Left colon (tissue), 2 donors: ENCODE measurements around the gene MRFAP1. TPM values are rescaled to one million over a fixed set of nuclear protein-coding genes. Genes with fewer than 3 reads are reported as not detected.
A peak's percentile ranks its signal among the peaks of the same experiment; 100 is the strongest.
"Not testable (repeated sequence)": the region's sequence is repeated elsewhere in the genome, so short reads cannot be mapped to it uniquely, and the experiment has no call there.

Source experiments
- ATAC-seq: fragments of 200-7000 bp; cut with Tn5 transposase; one replicate; pipeline ENCODE4 v1.9.1; 2020; ENCODE audit warnings: mild to moderate bottlenecking, moderate library complexity
- DNase-seq, 2 donors: peaks; one replicate each; pipeline ENCODE4 v3.0.0-alpha.2; 2020
- intact Hi-C, 2 donors: fragments of 100-400 bp; cut with DNase I in 1 of 2; cut with micrococcal nuclease in 1 of 2; formaldehyde crosslinking; loops; one replicate each; pipeline versions ENCODE4 v1.11.2 to v1.14.0; 2022; cut with DNase I, micrococcal nuclease
- total RNA-seq, 2 donors: library from RNA; stranded (reverse); fragmentation: NEBNext Ultra II Directional; extraction: Animal tissue kit (Norgen Biotek cat#: 25700); gene quantifications; one replicate each; pipeline ENCODE4 v1.2.1, GENCODE V29; 2021
- donor health status: DM: no; HTN: no; CAD: no.
- donor health status: DM: yes; HTN: yes; CAD: no.

MRFAP1 gene
- total RNA-seq, 2 donors from 2014 or later = 168 to 169 TPM

GRCh38 chr4:6626066-6626465 lies 14.4 kb upstream of the MRFAP1 start:
- intact Hi-C loops = no loop called here
- ATAC-seq (no peak), DNase-seq (no peak)

DNA sequence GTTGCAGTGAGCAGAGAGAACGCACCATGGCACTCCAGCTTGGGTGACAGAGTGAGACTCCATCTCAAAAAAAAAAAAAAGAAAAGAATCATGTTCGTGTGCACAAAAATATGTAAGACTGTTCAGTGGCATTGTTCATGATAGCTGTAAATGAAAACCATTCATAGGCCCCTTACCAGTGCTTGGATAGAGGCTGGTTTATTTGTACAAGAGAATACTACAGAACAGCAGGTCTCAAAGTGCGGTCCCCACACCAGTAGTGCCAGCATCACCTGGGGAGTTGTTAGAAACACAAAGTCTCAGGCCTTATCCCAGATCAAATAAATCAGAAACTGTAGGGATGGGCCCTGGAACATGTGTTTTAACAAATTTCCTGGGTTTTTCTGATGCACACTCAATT lies 12.7 kb upstream of the MRFAP1 start:
- intact Hi-C loops = no loop called here
- DNase-seq = no peak
- no peak for ATAC-seq

GRCh38 chr4:6628484-6628883 lies 12.0 kb upstream of the MRFAP1 start:
- intact Hi-C loops, ATAC-seq, DNase-seq: not testable (repeated sequence)

DNA sequence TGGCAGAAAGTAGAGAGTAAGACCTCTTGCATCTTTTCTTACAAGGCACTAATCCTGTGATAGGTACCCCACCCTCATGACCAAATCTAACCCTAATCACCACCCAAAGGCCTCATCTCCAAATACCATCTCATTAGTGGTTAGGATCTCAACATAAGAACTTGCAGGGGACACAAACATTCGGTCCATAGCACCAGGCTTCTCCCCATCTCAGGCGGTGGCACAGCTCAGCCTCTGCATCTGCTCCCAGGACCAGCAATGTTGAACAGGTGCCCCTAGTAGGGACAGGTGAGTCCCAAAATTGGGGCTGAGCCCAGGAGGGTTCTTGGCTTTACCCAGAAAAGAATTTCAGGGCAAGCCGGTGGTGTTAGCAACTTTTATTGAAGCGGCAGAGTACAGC lies 8.4 kb upstream of the MRFAP1 start:
- no peak for ATAC-seq
- no peak for DNase-seq
- intact Hi-C loops = no loop called here

- no peak for ATAC-seq
- no peak for DNase-seq
- intact Hi-C loops = no loop called here
Measured at GRCh38 chr4:6633091-6633906, 7.2 kb upstream of the MRFAP1 start.

- intact Hi-C loops = no loop called here
- ATAC-seq (no peak), DNase-seq (no peak)
Measured at GRCh38 chr4:6634746-6635145, 5.7 kb upstream of the MRFAP1 start.

- DNase-seq = no peak
- intact Hi-C loops = no loop called here
- ATAC-seq = no peak
Measured at GRCh38 chr4:6639137-6639680, 1.3 kb upstream of the MRFAP1 start.

DNA sequence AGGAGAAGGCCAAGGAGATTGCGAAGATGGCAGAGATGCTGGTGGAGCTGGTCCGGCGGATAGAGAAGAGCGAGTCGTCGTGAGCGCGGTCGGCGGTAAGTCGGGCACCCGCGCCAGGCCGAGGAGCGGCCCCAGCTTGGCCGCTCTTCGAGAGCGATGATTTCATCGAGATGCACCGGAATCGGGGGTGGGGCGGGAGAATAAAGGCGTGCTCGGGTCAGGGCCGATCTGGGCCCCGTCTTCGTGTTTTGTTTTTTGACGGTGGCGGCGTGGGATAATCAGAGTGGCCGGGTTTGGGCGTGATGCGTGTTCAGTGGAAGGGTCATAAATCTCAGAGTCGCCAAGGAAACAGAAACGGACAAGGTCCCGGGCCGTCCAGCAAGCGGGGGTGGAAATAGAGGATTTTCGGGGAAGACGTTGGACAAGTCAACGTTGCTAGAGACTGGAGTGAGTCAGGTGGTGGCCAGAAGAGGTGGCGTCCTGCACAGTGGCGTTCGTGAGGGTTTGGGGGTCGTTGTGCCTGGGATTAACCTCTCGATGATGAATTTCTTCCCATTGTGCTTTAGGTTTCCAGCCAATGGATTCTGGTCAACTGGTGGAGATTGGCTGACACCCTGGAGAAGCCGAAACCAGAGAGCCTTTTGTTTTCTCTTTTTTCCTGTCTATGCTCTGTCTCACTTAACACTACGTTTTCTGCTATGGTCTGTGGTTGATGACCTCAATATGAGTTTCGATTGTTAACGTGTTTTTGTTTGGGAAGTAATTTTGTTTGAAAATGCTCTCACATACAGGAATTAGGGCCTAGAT lies 882 bp downstream of the MRFAP1 start:
- intact Hi-C loops = no loop called here
- DNase-seq (peak; percentile 58 to 70), ATAC-seq (peak; percentile 66)

DNA sequence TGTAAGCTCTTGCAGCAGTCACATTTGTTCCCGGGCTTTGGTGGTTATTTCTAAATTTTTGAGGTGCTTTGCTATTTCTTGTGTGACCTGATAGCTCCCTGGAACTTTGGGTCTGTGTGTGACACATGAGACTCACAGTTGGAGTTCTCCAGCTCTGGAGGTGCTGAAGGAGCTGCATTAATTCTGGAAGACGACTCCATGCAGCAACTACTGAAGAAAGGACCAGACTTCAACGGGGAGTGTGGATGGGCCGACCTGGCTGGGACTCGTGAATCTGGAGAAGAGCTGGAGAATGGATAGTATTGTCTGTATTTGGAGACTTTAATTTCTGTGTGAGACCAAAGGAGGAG lies 1.5 kb downstream of the MRFAP1 start:
- DNase-seq = no peak
- intact Hi-C loops = no loop called here
- ATAC-seq = no peak

DNA sequence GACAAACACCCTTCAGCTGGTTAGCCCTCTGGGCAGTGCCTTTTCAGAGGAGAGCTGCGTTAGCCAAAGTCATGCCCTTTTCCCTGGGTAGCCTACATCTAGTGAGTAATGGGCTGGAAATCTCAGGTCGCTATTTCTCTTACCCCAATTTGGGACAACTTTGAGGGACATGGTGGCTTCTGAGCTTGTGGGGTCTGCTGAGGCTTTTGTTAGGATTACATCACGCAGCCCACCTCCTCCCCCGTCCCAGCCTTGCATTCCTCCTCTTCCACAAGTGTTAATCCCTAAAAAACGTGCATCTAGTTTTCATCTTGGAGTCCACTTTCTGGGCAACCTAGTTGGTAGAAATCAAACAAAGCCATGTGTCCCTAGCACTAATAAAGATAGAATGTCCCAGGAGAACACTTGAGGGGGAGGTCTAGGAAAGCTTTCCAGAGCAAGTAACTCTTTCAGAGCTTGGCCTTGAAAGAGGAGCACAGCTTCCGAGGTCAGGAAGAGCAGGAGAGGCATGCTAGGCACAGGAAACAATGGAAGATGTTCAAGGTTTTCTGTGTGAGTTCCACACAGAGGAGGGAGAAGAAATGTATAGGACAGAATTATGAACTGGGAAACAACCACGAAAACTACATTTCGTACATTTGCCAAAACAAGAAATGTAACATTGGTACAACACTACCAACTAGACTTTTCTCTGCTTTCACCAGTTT lies 2.8 kb downstream of the MRFAP1 start:
- ATAC-seq (no peak), DNase-seq (no peak)
- intact Hi-C loops = no loop called here

DNA sequence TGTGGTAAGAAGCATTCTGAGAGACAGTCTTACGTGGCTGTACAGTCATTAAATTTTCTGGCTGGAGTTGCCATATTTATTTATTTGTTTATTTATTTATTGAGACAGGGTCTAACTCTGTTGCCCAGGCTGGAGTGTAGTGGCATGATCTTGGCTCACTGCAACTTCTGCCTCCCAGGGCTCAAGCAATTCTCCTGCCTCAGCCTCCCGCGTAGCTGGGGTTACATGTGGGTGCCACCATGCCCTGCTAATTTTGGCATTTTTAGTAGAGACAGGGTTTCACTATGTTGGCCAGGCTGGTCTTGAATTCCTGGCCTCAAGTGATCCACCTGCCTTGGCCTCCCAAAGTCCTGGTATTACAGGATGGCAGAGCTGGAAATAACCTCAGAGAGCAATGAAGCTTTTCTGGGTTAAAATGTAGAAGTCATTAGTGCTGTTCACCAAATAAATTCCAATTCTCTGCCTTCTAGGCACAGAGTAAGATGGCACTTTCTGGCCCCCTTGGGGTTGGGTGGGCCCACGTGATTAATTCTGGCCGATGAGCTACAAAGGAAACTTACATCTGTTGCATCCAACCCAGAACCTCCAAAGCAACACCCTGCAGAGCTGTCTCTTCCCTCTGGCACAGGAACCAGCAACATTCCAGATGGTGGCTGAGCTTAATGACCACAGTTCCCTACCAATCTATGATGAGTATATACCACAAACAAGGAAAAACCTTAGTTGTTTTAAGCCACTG lies 4.5 kb downstream of the MRFAP1 start:
- intact Hi-C loops = no loop called here
- no peak for DNase-seq
- ATAC-seq = no peak

GRCh38 chr4:6647169-6647568 lies 6.7 kb downstream of the MRFAP1 start:
- no peak for ATAC-seq
- no peak for DNase-seq
- intact Hi-C loops = no loop called here

DNA sequence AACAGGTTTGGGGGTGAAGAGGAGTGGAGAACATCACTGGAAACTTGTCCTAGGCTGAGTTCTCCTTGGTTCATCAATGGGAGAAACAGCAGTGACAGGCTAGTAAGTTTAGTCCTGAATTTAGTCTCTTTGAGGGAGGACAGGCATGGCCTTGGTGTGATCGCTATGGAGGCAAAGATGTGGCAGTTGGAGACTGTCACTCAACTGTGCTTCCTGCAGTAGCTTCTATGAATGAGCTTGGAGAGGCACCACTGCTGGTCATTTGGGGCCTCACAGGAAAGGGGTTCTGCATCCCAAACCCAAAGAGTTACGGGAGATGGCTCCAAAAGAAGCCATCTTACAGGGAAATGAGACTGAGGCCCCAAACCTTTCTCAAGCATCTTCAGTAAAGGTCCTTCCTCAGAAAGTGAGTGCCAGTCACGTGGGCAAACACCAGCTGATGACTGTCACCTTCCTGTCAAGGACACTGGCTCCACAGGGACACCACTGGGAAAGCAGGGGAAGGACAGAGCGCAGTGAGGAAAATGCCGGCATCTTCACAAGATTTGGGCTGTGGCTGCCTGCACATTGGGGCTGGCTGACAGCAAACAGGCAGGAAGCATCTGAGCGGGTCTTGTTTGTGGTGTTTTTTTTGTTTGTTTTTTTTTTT lies 7.2 kb downstream of the MRFAP1 start:
- intact Hi-C loops = no loop called here

DNA sequence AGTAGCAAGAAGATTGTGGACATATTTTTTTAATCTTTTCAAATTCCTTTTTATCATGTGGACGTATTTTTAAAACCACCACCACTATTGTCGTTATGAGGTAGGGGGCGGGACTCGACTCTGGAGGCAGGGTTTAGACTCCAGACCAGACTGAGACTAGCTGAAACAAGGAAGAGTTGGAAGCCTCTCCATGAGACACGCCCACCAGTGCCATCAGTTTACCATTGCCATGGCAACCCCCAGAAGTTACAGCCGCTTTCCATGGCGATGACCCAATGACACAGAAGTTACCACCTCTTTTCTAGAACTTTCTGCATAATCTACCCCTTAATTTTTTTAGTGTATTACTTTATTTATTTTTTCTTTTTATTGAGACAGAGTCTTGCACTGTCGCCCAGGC lies 8.7 kb downstream of the MRFAP1 start:
- no peak for DNase-seq
- intact Hi-C loops = no loop called here
- ATAC-seq = no peak

More for the DNA sequence above, 7.2 kb downstream of the MRFAP1 start:
- DNase-seq (no peak), ATAC-seq (no peak)

- DNase-seq, ATAC-seq, intact Hi-C loops: not testable (repeated sequence)
Measured at GRCh38 chr4:6654211-6654610, 13.7 kb downstream of the MRFAP1 start.

GRCh38 chr4:6655291-6655690 lies 14.8 kb downstream of the MRFAP1 start:
- ATAC-seq, DNase-seq, intact Hi-C loops: not testable (repeated sequence)

DNA sequence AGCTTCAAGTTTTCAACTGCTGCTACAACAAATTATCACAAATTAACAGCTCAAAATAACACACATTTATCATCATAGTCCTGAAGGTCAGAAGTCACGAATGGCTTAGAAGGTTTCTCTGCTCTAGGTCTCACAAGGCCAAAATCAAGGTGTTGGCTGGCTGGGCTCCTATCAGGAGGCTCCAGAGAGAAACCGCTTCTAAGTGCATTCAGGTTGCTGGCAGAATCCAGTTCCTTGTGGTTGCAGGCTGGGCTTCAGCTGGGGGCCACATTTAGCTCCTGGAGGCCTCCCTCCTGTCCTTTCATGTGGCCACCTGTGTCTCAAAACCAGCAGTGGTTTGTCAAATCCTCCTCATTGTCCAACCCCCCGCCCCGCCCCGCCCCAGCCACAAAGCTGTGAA lies 15.4 kb downstream of the MRFAP1 start:
- DNase-seq (no peak), ATAC-seq (no peak)
- intact Hi-C loops = no loop called here
